ENCODE data around the gene DEFB112.

Gene DEFB112

DNA sequence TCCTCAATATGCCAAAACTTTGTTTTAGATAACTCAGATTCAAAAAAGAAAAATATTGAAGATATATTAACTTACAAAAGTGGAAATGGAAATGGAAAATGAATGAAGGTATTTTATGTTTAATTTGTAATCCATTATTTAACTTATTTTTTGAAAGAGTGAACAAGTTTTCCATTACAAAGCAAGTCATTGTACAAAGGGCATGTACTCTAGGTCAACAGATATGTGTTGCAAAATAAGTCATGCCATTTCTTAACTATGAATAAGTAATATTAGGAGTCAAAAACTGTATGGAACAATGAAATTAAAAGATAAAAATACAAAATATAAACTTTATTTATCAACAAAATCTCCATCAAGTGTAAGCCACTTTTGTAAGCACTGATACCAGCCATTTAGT, 54.5 kb downstream of the DEFB112 start:
- no peak for DNase-seq (ENCODE audit: low read depth, low spot score)

Measured in smooth muscle cell of the brain vasculature (primary cell).